PC-9 (cell line): Measurements from ENCODE around the gene PIP5K1B. TPM values are rescaled to one million over a fixed set of nuclear protein-coding genes. Genes with fewer than 3 reads are reported as not detected.

Experiments
- BruUV-seq: library from RNA; stranded (reverse); fragments of 400-500 nt; replicated peaks from 2 replicates; lab custom pipeline; 2021; lab: Mats Ljungman, UMichigan
- CTCF ChIA-PET: fragments of 300-600 bp; sonication (Branson Sonifier 250); formaldehyde crosslinking; loops from one replicate; lab custom pipeline; 2022; ENCODE audit warnings: antibody characterized with exemption; lab: Charles Lee
- POLR2A ChIA-PET: fragments of 300-600 bp; sonication (Branson Sonifier 250); formaldehyde crosslinking; loops from one replicate; lab custom pipeline; 2022; ENCODE audit warnings: antibody characterized with exemption; ENCODE audit not compliant: unreplicated experiment; lab: Charles Lee
- DNase-seq, 2 experiments: peaks; one replicate each; pipeline versions ENCODE4 v3.0.0 to v3.0.0-alpha.2; 2015 to 2022; ENCODE audit warnings: mixed read lengths in 1 of 2
- H2AFZ ChIP-seq: fragments of 200-600 bp; sonication (generic); 2 replicates; pipeline ENCODE4 v1.8.1; 2017; ENCODE audit warnings: antibody characterized with exemption
- H3F3A ChIP-seq: fragments of 200-600 bp; sonication (generic); 2 replicates; pipeline ENCODE4 v1.8.1; 2017; ENCODE audit warnings: antibody characterized with exemption, mild to moderate bottlenecking, low read depth; ENCODE audit not compliant: insufficient read depth
- H3K27ac ChIP-seq: fragments of 200-600 bp; sonication (generic); 2 replicates; pipeline ENCODE4 v1.6.1; 2016; ENCODE audit warnings: mixed run types
- H3K27me3 ChIP-seq: fragments of 200-600 bp; sonication (generic); 2 replicates; pipeline ENCODE4 v1.6.1; 2016; ENCODE audit warnings: low read depth, mixed run types; ENCODE audit not compliant: insufficient read depth
- H3K36me3 ChIP-seq: fragments of 200-600 bp; sonication (generic); 2 replicates; pipeline ENCODE4 v1.6.1; 2016; ENCODE audit warnings: low read depth, mixed run types
- H3K4me1 ChIP-seq: fragments of 200-600 bp; sonication (generic); replicated peaks from 2 replicates; pipeline ENCODE4 v1.6.1; 2016; ENCODE audit warnings: mixed run types; ENCODE audit not compliant: insufficient read depth
- H3K4me2 ChIP-seq: fragments of 200-600 bp; sonication (generic); 2 replicates; pipeline ENCODE4 v1.6.1; 2017; ENCODE audit warnings: mixed run types
- H3K4me3 ChIP-seq: fragments of 200-600 bp; sonication (generic); 2 replicates; pipeline ENCODE4 v1.6.1; 2016; ENCODE audit warnings: mixed run types
- H3K79me2 ChIP-seq: fragments of 200-600 bp; sonication (generic); 2 replicates; pipeline ENCODE4 v1.6.1; 2017; ENCODE audit warnings: low read depth, mixed run types
- H3K9me2 ChIP-seq: fragments of 200-600 bp; sonication (generic); 2 replicates; pipeline ENCODE4 v1.8.1; 2017; ENCODE audit warnings: mild to moderate bottlenecking; ENCODE audit not compliant: insufficient read depth
- H3K9me3 ChIP-seq: fragments of 200-600 bp; sonication (generic); 2 replicates; pipeline ENCODE4 v1.8.1; 2016; ENCODE audit warnings: low read depth; ENCODE audit not compliant: insufficient read depth
- H4K20me1 ChIP-seq: fragments of 200-600 bp; sonication (generic); 2 replicates; pipeline ENCODE4 v1.8.1; 2017; ENCODE audit not compliant: insufficient read depth
- CTCF ChIP-seq: fragments of 200-600 bp; sonication (generic); conservative IDR thresholded peaks from 2 replicates; pipeline ENCODE4 v1.6.1; 2017; ENCODE audit warnings: mixed run types, antibody characterized with exemption, mild to moderate bottlenecking, moderate library complexity
- EZH2 ChIP-seq: fragments of 200-600 bp; sonication (generic); IDR thresholded peaks from 2 replicates; pipeline ENCODE4 v1.8.0; 2017; ENCODE audit warnings: antibody characterized with exemption, low read depth
- intact Hi-C: fragments of 100-400 bp; cut with micrococcal nuclease; formaldehyde crosslinking; loops from one replicate; pipeline ENCODE4 v1.10.0; 2022; ENCODE audit not compliant: unreplicated experiment
- total RNA-seq: library from RNA; stranded (reverse); gene quantifications from 2 replicates; pipeline ENCODE4 v1.2.3, GENCODE V29; 2021

PIP5K1B gene
- total RNA-seq, 1 experiment from 2014 or later, result not detected

GRCh38 chr9:68966496-68966944, 261.5 kb downstream of the PIP5K1B start:
- H3K79me2 ChIP-seq, result no peaks in the 10 kb centered on the region
- intact Hi-C loops, result loop anchor here (10.0 kb wide), 1 partner anchor 52 kb away; no protein-coding TSS in a partner anchor
- BruUV-seq, result no TSS peak
- ChIA-PET POLR2A (no interaction called here), CTCF (interaction anchor here (0.6 kb wide), 1 partner anchor 407 kb away, joined by 3 read pairs; no protein-coding TSS in a partner anchor)
- H4K20me1 ChIP-seq, result no peaks in the 10 kb centered on the region
- H3K4me1 ChIP-seq, result no peaks in the 10 kb centered on the region
- H3K9me3 ChIP-seq, result no peaks in the 10 kb centered on the region
- no peak overlapping the region for H3K27ac ChIP-seq
- H2AFZ ChIP-seq, result no peak overlapping the region
- no peaks in the 10 kb centered on the region for H3K36me3 ChIP-seq
- H3K9me2 ChIP-seq, result no peaks in the 10 kb centered on the region
- no peak overlapping the region for H3K4me3 ChIP-seq
- TF ChIP-seq CTCF (no peak), EZH2 (no peak)
- no peak for DNase-seq
- H3K27me3 ChIP-seq, result peaks cover 59% of the 10 kb centered on the region
- H3K4me2 ChIP-seq, result no peak overlapping the region
- no peaks in the 10 kb centered on the region for H3F3A ChIP-seq

- Histone ChIP-seq H3F3A (no peaks in the 10 kb centered on the region), H3K9me2 (no peaks in the 10 kb centered on the region), H3K36me3 (no peaks in the 10 kb centered on the region), H3K27me3 (peaks cover 52% of the 10 kb centered on the region), H3K9me3 (no peaks in the 10 kb centered on the region), H3K4me2 (no peak overlapping the region), H3K79me2 (no peaks in the 10 kb centered on the region), H2AFZ (no peak overlapping the region), H3K4me1 (no peaks in the 10 kb centered on the region), H3K4me3 (no peak overlapping the region), H3K27ac (no peak overlapping the region), H4K20me1 (no peaks in the 10 kb centered on the region)
- ChIA-PET CTCF (no interaction called here), POLR2A (interaction anchor here (0.6 kb wide), 1 partner anchor 1618 kb away, joined by 6 read pairs; no protein-coding TSS in a partner anchor)
- TF ChIP-seq CTCF (no peak), EZH2 (no peak)
- no peak for DNase-seq
- intact Hi-C loops, result loop anchor here (10.0 kb wide), 1 partner anchor 53 kb away; no protein-coding TSS in a partner anchor
- no TSS peak for BruUV-seq
These were observed 262.8 kb downstream of the PIP5K1B start for GRCh38 chr9:68967800-68968199.

- DNase-seq, result no peak
- no TSS peak for BruUV-seq
- ChIA-PET CTCF (no interaction called here), POLR2A (no interaction called here)
- Histone ChIP-seq H4K20me1 (no peaks in the 10 kb centered on the region), H3K36me3 (no peaks in the 10 kb centered on the region), H3F3A (no peaks in the 10 kb centered on the region), H3K4me3 (no peak overlapping the region), H3K27me3 (peaks cover 41% of the 10 kb centered on the region), H3K9me2 (no peaks in the 10 kb centered on the region), H3K27ac (no peak overlapping the region), H3K79me2 (no peaks in the 10 kb centered on the region), H3K4me2 (no peak overlapping the region), H3K9me3 (no peaks in the 10 kb centered on the region), H3K4me1 (no peaks in the 10 kb centered on the region), H2AFZ (no peak overlapping the region)
- intact Hi-C loops, result loop anchor here (10.0 kb wide), 1 partner anchor 55 kb away; no protein-coding TSS in a partner anchor
- TF ChIP-seq EZH2 (no peak), CTCF (no peak)
These were observed 264.5 kb downstream of the PIP5K1B start for GRCh38 chr9:68969538-68969937.
